WTC11 (cell line): Measurements from ENCODE around the gene TMEM52B. TPM values are rescaled to one million over a fixed set of nuclear protein-coding genes. Genes with fewer than 3 reads are reported as not detected.

Source experiments
- ATAC-seq: fragments of 200-7000 bp; cut with Tn5 transposase; 2 replicates; pipeline ENCODE4 v1.10.0; 2021; ENCODE audit warnings: mild to moderate bottlenecking, moderate library complexity
- CTCF ChIA-PET: fragments of 300-600 bp; sonication (Branson Sonifier 250); formaldehyde crosslinking; loops from one replicate; lab custom pipeline; 2021; ENCODE audit warnings: antibody characterized with exemption; lab: Charles Lee
- POLR2A ChIA-PET: fragments of 350-600 bp; sonication (Branson Sonifier 250); formaldehyde crosslinking; loops from one replicate; lab custom pipeline; 2021; ENCODE audit warnings: antibody characterized with exemption; lab: Charles Lee
- DNase-seq: peaks from one replicate; pipeline ENCODE4 v3.0.0; 2021; ENCODE audit warnings: low spot score
- H3K27ac Mint-ChIP-seq: 2 replicates; pipeline ENCODE4 v1.8.0; 2021; ENCODE audit warnings: mixed read lengths
- H3K27me3 Mint-ChIP-seq: 2 replicates; pipeline ENCODE4 v1.8.0; 2021; ENCODE audit warnings: low read depth, mild to moderate bottlenecking, moderate library complexity, mixed read lengths
- H3K36me3 Mint-ChIP-seq: 2 replicates; pipeline ENCODE4 v1.8.0; 2021; ENCODE audit warnings: mixed read lengths
- H3K4me1 Mint-ChIP-seq: 2 replicates; pipeline ENCODE4 v1.8.0; 2022; ENCODE audit warnings: mixed read lengths
- H3K4me3 Mint-ChIP-seq: 2 replicates; pipeline ENCODE4 v1.8.0; 2021; ENCODE audit warnings: mild to moderate bottlenecking, moderate library complexity, mixed read lengths
- H3K9me3 Mint-ChIP-seq: 2 replicates; pipeline ENCODE4 v1.8.0; 2021; ENCODE audit warnings: mixed read lengths
- ATF1 ChIP-seq: sonication (generic); formaldehyde crosslinking; IDR thresholded peaks from 2 replicates; pipeline ENCODE4 v1.8.1; 2023; ENCODE audit warnings: mild to moderate bottlenecking, moderate library complexity, missing genetic modification reagents
- CREM ChIP-seq: sonication (generic); formaldehyde crosslinking; IDR thresholded peaks from 2 replicates; pipeline ENCODE4 v1.8.1; 2022; ENCODE audit warnings: mild to moderate bottlenecking, missing genetic modification reagents, moderate library complexity
- KAT7 ChIP-seq: sonication (generic); formaldehyde crosslinking; IDR thresholded peaks from 2 replicates; pipeline ENCODE4 v1.8.1; 2023; ENCODE audit warnings: missing genetic modification reagents, mild to moderate bottlenecking, borderline replicate concordance
- TCF7 ChIP-seq: sonication (generic); formaldehyde crosslinking; IDR thresholded peaks from 2 replicates; pipeline ENCODE4 v1.8.0; 2022; ENCODE audit warnings: mild to moderate bottlenecking, low read depth, missing genetic modification reagents, moderate library complexity
- TEAD1 ChIP-seq: sonication (generic); formaldehyde crosslinking; IDR thresholded peaks from 2 replicates; pipeline ENCODE4 v1.8.0; 2022; ENCODE audit warnings: mild to moderate bottlenecking, missing genetic modification reagents
- TEAD4 ChIP-seq: sonication (generic); formaldehyde crosslinking; IDR thresholded peaks from 2 replicates; pipeline ENCODE4 v1.8.0; 2022; ENCODE audit warnings: mild to moderate bottlenecking, missing genetic modification reagents
- ZNF396 ChIP-seq: fragments of 250-450 bp; sonication (Bioruptor Pico); IDR thresholded peaks from 2 replicates; pipeline ENCODE4 v1.8.0; 2021; ENCODE audit warnings: mild to moderate bottlenecking, moderate library complexity, borderline replicate concordance
- total RNA-seq: library from RNA; stranded (reverse); gene quantifications from 3 replicates; pipeline ENCODE4 v1.2.3, GENCODE V29; 2021
- TF ChIP-seq, protein P1 (sequence below): sonication (generic); formaldehyde crosslinking; IDR thresholded peaks from 2 replicates; pipeline ENCODE4 v1.8.1; 2022; ENCODE audit warnings: low read depth, mild to moderate bottlenecking, moderate library complexity, missing genetic modification reagents, borderline replicate concordance
- TF ChIP-seq, protein P2 (sequence below): fragments of 250-450 bp; sonication (Bioruptor Pico); IDR thresholded peaks from 2 replicates; pipeline ENCODE4 v1.9.0; 2021; ENCODE audit warnings: mild to moderate bottlenecking, borderline replicate concordance
- TF ChIP-seq, protein P3 (sequence below): sonication (generic); formaldehyde crosslinking; IDR thresholded peaks from 2 replicates; pipeline ENCODE4 v1.8.1; 2022; ENCODE audit warnings: missing genetic modification reagents, borderline replicate concordance
- TF ChIP-seq, protein P4 (sequence below): sonication (generic); formaldehyde crosslinking; IDR thresholded peaks from 2 replicates; pipeline ENCODE4 v1.8.0; 2023; ENCODE audit warnings: mild to moderate bottlenecking, missing genetic modification reagents
- TF ChIP-seq, protein P5 (sequence below): sonication (generic); formaldehyde crosslinking; IDR thresholded peaks from 2 replicates; pipeline ENCODE4 v1.8.0; 2022; ENCODE audit warnings: mild to moderate bottlenecking, missing genetic modification reagents

TMEM52B gene
- total RNA-seq, 1 experiment from 2014 or later: not detected

DNA sequence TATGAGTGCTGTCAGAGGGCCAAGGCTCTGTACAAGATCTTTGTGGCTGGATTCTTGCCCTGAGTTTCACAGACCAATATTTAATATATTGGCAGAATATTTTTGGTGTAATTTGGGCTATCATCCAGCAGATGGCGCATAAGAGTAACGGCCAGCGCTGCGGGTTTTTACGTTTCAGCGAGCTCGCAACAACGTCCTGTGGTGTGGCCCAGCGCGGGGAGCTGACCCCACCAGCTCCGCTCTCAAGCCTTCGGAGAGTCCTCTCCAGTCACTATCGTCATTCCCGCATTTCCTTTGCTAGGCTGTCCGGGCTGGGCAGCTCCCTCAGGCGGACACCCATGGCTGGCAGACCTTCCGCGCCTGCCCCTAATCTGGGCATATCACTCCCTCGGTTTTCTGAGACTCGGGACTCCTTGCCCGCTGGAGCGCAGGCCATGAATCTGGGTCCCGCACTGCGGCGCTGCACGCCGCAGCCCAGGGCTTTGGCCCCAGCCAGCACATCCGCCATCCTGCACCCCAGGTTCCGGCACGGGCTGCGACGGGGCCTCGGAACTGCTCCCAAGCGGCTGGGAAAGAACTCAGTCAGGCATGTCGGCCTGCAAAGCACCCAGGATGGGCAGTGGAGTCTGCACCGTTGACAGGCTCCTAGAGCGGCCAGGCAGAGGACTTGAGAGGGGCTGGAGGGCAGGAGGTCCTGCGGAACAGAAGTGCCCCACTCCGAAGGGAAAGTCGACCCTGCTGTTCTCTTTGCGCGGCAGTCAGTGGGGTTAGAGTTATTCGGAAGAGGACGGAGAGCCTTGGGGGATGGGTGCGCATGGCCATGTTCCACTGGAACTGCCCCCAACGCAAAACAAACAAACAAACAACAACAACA is 25.3 kb upstream of the TMEM52B start (continued):
- TF ChIP-seq TEAD1 (CRISPR knock-in tag) (0 out of 2 replicates have a peak, but pooled peaks have one; percentile 21), CREM (CRISPR knock-in tag) (0 out of 2 replicates have a peak, but pooled peaks have one; percentile 51), KAT7 (CRISPR knock-in tag) (no peak), ZNF396 (CRISPR knock-in tag) (no peak), ATF1 (CRISPR knock-in tag) (no peak), TEAD4 (CRISPR knock-in tag) (no peak)
- TF ChIP-seq, protein P1, sequence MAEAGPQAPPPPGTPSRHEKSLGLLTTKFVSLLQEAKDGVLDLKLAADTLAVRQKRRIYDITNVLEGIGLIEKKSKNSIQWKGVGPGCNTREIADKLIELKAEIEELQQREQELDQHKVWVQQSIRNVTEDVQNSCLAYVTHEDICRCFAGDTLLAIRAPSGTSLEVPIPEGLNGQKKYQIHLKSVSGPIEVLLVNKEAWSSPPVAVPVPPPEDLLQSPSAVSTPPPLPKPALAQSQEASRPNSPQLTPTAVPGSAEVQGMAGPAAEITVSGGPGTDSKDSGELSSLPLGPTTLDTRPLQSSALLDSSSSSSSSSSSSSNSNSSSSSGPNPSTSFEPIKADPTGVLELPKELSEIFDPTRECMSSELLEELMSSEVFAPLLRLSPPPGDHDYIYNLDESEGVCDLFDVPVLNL (CRISPR knock-in tag): no peak

DNA sequence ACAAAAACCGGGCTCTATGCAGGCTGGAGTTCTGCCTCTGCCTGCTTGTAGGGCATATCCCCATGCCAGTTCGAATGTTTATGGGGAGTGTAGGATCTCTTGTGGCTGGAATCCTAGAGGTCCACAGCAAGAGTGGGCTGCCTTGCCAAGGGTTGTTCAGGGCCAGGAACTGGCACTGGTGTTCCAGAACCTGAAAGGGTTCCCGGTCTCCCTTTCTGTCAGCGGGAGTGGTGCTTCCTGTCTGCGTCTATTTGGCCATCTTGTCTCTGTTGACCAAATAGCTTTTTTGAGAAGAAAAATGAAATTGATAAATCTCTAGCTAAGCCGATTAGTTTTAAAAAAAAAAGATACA is 24.7 kb upstream of the TMEM52B start:
- Mint-ChIP-seq H3K4me3 (peak overlapping the region; percentile 81), H3K36me3 (no peaks in the 10 kb centered on the region), H3K9me3 (no peaks in the 10 kb centered on the region), H3K27ac (peak overlapping the region; percentile 90), H3K4me1 (peaks cover 7% of the 10 kb centered on the region), H3K27me3 (no peaks in the 10 kb centered on the region; the same call in 1 of the 2 replicates)
- TF ChIP-seq, protein P2, sequence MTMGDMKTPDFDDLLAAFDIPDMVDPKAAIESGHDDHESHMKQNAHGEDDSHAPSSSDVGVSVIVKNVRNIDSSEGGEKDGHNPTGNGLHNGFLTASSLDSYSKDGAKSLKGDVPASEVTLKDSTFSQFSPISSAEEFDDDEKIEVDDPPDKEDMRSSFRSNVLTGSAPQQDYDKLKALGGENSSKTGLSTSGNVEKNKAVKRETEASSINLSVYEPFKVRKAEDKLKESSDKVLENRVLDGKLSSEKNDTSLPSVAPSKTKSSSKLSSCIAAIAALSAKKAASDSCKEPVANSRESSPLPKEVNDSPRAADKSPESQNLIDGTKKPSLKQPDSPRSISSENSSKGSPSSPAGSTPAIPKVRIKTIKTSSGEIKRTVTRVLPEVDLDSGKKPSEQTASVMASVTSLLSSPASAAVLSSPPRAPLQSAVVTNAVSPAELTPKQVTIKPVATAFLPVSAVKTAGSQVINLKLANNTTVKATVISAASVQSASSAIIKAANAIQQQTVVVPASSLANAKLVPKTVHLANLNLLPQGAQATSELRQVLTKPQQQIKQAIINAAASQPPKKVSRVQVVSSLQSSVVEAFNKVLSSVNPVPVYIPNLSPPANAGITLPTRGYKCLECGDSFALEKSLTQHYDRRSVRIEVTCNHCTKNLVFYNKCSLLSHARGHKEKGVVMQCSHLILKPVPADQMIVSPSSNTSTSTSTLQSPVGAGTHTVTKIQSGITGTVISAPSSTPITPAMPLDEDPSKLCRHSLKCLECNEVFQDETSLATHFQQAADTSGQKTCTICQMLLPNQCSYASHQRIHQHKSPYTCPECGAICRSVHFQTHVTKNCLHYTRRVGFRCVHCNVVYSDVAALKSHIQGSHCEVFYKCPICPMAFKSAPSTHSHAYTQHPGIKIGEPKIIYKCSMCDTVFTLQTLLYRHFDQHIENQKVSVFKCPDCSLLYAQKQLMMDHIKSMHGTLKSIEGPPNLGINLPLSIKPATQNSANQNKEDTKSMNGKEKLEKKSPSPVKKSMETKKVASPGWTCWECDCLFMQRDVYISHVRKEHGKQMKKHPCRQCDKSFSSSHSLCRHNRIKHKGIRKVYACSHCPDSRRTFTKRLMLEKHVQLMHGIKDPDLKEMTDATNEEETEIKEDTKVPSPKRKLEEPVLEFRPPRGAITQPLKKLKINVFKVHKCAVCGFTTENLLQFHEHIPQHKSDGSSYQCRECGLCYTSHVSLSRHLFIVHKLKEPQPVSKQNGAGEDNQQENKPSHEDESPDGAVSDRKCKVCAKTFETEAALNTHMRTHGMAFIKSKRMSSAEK (CRISPR knock-in tag): no peak
- TF ChIP-seq, protein P3, sequence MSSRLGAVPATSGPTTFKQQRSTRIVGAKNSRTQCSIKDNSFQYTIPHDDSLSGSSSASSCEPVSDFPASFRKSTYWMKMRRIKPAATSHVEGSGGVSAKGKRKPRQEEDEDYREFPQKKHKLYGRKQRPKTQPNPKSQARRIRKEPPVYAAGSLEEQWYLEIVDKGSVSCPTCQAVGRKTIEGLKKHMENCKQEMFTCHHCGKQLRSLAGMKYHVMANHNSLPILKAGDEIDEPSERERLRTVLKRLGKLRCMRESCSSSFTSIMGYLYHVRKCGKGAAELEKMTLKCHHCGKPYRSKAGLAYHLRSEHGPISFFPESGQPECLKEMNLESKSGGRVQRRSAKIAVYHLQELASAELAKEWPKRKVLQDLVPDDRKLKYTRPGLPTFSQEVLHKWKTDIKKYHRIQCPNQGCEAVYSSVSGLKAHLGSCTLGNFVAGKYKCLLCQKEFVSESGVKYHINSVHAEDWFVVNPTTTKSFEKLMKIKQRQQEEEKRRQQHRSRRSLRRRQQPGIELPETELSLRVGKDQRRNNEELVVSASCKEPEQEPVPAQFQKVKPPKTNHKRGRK (CRISPR knock-in tag): no peak
- TF ChIP-seq, protein P4, sequence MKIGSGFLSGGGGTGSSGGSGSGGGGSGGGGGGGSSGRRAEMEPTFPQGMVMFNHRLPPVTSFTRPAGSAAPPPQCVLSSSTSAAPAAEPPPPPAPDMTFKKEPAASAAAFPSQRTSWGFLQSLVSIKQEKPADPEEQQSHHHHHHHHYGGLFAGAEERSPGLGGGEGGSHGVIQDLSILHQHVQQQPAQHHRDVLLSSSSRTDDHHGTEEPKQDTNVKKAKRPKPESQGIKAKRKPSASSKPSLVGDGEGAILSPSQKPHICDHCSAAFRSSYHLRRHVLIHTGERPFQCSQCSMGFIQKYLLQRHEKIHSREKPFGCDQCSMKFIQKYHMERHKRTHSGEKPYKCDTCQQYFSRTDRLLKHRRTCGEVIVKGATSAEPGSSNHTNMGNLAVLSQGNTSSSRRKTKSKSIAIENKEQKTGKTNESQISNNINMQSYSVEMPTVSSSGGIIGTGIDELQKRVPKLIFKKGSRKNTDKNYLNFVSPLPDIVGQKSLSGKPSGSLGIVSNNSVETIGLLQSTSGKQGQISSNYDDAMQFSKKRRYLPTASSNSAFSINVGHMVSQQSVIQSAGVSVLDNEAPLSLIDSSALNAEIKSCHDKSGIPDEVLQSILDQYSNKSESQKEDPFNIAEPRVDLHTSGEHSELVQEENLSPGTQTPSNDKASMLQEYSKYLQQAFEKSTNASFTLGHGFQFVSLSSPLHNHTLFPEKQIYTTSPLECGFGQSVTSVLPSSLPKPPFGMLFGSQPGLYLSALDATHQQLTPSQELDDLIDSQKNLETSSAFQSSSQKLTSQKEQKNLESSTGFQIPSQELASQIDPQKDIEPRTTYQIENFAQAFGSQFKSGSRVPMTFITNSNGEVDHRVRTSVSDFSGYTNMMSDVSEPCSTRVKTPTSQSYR (CRISPR knock-in tag): no peak
- TF ChIP-seq, protein P5, sequence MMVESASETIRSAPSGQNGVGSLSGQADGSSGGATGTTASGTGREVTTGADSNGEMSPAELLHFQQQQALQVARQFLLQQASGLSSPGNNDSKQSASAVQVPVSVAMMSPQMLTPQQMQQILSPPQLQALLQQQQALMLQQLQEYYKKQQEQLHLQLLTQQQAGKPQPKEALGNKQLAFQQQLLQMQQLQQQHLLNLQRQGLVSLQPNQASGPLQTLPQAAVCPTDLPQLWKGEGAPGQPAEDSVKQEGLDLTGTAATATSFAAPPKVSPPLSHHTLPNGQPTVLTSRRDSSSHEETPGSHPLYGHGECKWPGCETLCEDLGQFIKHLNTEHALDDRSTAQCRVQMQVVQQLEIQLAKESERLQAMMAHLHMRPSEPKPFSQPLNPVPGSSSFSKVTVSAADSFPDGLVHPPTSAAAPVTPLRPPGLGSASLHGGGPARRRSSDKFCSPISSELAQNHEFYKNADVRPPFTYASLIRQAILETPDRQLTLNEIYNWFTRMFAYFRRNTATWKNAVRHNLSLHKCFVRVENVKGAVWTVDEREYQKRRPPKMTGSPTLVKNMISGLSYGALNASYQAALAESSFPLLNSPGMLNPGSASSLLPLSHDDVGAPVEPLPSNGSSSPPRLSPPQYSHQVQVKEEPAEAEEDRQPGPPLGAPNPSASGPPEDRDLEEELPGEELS (CRISPR knock-in tag): 0 out of 2 replicates have a peak, but pooled peaks have one; percentile 16
- no peak for TF ChIP-seq TCF7 (CRISPR knock-in tag)
- no peak for DNase-seq
- ATAC-seq: no peak
- ChIA-PET POLR2A (interaction anchor here (2.5 kb wide), 1 partner anchor 58 kb away, joined by 12 read pairs; the partner anchor contains the start of gene GABARAPL1), CTCF (interaction anchor here (1.0 kb wide), 1 partner anchor 27 kb away, joined by 6 read pairs; no protein-coding TSS in a partner anchor)
